H1 (cell line): ENCODE data around the gene YIPF5. TPM values are rescaled to one million over a fixed set of nuclear protein-coding genes. Genes with fewer than 3 reads are reported as not detected.

Experiments
- CTCF ChIA-PET: fragments of 300-600 bp; sonication (Branson Sonifier 250); formaldehyde crosslinking; loops from one replicate; lab custom pipeline; 2021; ENCODE audit not compliant: partially characterized antibody; lab: Charles Lee
- POLR2A ChIA-PET: fragments of 300-600 bp; sonication (Branson Sonifier 250); formaldehyde crosslinking; loops from one replicate; lab custom pipeline; 2021; ENCODE audit warnings: inconsistent platforms; ENCODE audit not compliant: partially characterized antibody; lab: Charles Lee
- DNase-seq, 2 experiments: peaks; one replicate each; pipeline versions ENCODE4 v3.0.0 to v3.0.0-alpha.2; 2010 to 2022; ENCODE audit warnings: low spot score in 2 of 2, low read depth in 1 of 2, mixed read lengths in 1 of 2
- FAIRE-seq: peaks from 2 replicates; lab custom pipeline; 2011; peaks lifted over from hg19 to GRCh38; lab: Jason Lieb, UNC
- H2AFZ ChIP-seq: 2 replicates; pipeline ENCODE4 v1.8.1; 2012; ENCODE audit warnings: low read length, inconsistent platforms
- H2AK5ac ChIP-seq: 2 replicates; pipeline ENCODE4 v1.6.1; 2013; ENCODE audit warnings: low read depth, low read length
- H2BK120ac ChIP-seq: replicated peaks from 2 replicates; pipeline ENCODE3; 2013; ENCODE audit warnings: low read depth, low read length, inconsistent platforms
- H2BK12ac ChIP-seq: 2 replicates; pipeline ENCODE4 v1.6.1; 2013; ENCODE audit warnings: low read depth, low read length
- H2BK15ac ChIP-seq: 2 replicates; pipeline ENCODE4 v1.6.1; 2013; ENCODE audit warnings: low read length
- H2BK20ac ChIP-seq: 2 replicates; pipeline ENCODE4 v1.6.1; 2013; ENCODE audit warnings: low read length
- H2BK5ac ChIP-seq: 2 replicates; pipeline ENCODE4 v1.6.1; 2013; ENCODE audit warnings: low read depth, low read length
- H3K14ac ChIP-seq: 2 replicates; pipeline ENCODE4 v1.6.1; 2013; ENCODE audit warnings: inconsistent platforms; ENCODE audit not compliant: insufficient read length
- H3K18ac ChIP-seq: 2 replicates; pipeline ENCODE4 v1.6.1; 2013; ENCODE audit warnings: low read length; ENCODE audit errors: extremely low read depth
- H3K23ac ChIP-seq: 2 replicates; pipeline ENCODE4 v1.6.1; 2013; ENCODE audit warnings: inconsistent platforms; ENCODE audit not compliant: insufficient read length
- H3K23me2 ChIP-seq: 2 replicates; pipeline ENCODE4 v1.6.1; 2013; ENCODE audit warnings: low read depth, low read length
- H3K27ac ChIP-seq: 2 replicates; pipeline ENCODE4 v1.6.1; 2011; ENCODE audit warnings: low read depth, low read length, inconsistent platforms
- H3K27me3 ChIP-seq, 4 experiments: replicated peaks in 1 of 4; 1 replicate in 1 of 4; 2 replicates in 3 of 4; pipeline versions ENCODE4 v1.6.1 to v1.8.1; 2011 to 2013; ENCODE audit warnings: low read length in 3 of 4, mild to moderate bottlenecking in 3 of 4, inconsistent platforms in 2 of 4, mixed read lengths in 2 of 4, moderate library complexity in 1 of 4; ENCODE audit not compliant: control insufficient read depth in 3 of 4, insufficient read depth in 3 of 4; ENCODE audit errors: extremely low read depth in 1 of 4
- H3K36me3 ChIP-seq, 4 experiments: 2 replicates each; pipeline versions ENCODE4 v1.6.1 to v1.8.1; 2011 to 2013; ENCODE audit warnings: mild to moderate bottlenecking in 4 of 4, low read length in 3 of 4, moderate library complexity in 2 of 4, control low read depth in 1 of 4, inconsistent platforms in 1 of 4; ENCODE audit not compliant: insufficient read depth in 4 of 4, control insufficient read depth in 2 of 4
- H3K4ac ChIP-seq: replicated peaks from 2 replicates; pipeline ENCODE3; 2013; ENCODE audit warnings: low read length, low read depth, mixed read lengths, inconsistent platforms; ENCODE audit not compliant: insufficient read length
- H3K4me1 ChIP-seq, 4 experiments: replicated peaks in 1 of 4; 1 replicate in 1 of 4; 2 replicates in 3 of 4; pipeline versions ENCODE4 v1.6.1 to v1.8.1; 2011 to 2013; ENCODE audit warnings: low read length in 3 of 4, inconsistent platforms in 2 of 4, mixed read lengths in 1 of 4; ENCODE audit not compliant: insufficient read depth in 4 of 4, control insufficient read depth in 3 of 4
- H3K4me2 ChIP-seq, 2 experiments: 2 replicates each; pipeline versions ENCODE4 v1.6.1 to v1.8.1; 2011 to 2013; ENCODE audit warnings: low read depth in 2 of 2, low read length in 2 of 2, control low read depth in 1 of 2, inconsistent platforms in 1 of 2, mild to moderate bottlenecking in 1 of 2; ENCODE audit not compliant: insufficient read depth in 1 of 2
- H3K4me3 ChIP-seq, 4 experiments: fragments of 200-600, 300-600 bp in 1 of 4; sonication (generic), shearing (Covaris generic), sonication (Bioruptor Twin) in 1 of 4; 2 replicates each; pipeline versions ENCODE4 v1.5.1 to v1.8.1; 2011 to 2016; ENCODE audit warnings: low read length in 4 of 4, low read depth in 3 of 4, control low read depth in 2 of 4, inconsistent platforms in 2 of 4, mild to moderate bottlenecking in 2 of 4, mixed read lengths in 1 of 4, moderate library complexity in 1 of 4; ENCODE audit not compliant: insufficient read depth in 2 of 4; ENCODE audit errors: extremely low read depth in 1 of 4
- H3K56ac ChIP-seq: replicated peaks from 2 replicates; pipeline ENCODE3; 2013; ENCODE audit warnings: low read depth, mild to moderate bottlenecking, mixed read lengths, low read length, inconsistent platforms; ENCODE audit not compliant: insufficient read length
- H3K79me1 ChIP-seq: 2 replicates; pipeline ENCODE4 v1.6.1; 2013; ENCODE audit warnings: low read depth, low read length, control low read depth
- H3K79me2 ChIP-seq, 2 experiments: 2 replicates each; pipeline versions ENCODE4 v1.6.1 to v1.8.1; 2012 to 2013; ENCODE audit warnings: low read length in 2 of 2, mild to moderate bottlenecking in 2 of 2, inconsistent platforms in 1 of 2; ENCODE audit not compliant: insufficient read depth in 2 of 2, control insufficient read depth in 1 of 2
- H3K9ac ChIP-seq, 4 experiments: replicated peaks in 1 of 4; 1 replicate in 1 of 4; 2 replicates in 3 of 4; pipeline versions ENCODE4 v1.6.1 to v1.8.1; 2011 to 2013; ENCODE audit warnings: low read depth in 3 of 4, low read length in 3 of 4, control low read depth in 2 of 4, mild to moderate bottlenecking in 2 of 4, moderate library complexity in 2 of 4, inconsistent platforms in 1 of 4; ENCODE audit errors: extremely low read depth in 1 of 4
- H3K9me3 ChIP-seq, 2 experiments: 2 replicates each; pipeline versions ENCODE4 v1.6.1 to v1.8.1; 2012 to 2013; ENCODE audit warnings: mild to moderate bottlenecking in 2 of 2, moderate library complexity in 2 of 2, control low read depth in 1 of 2, inconsistent platforms in 1 of 2, low read depth in 1 of 2, low read length in 1 of 2, mixed read lengths in 1 of 2; ENCODE audit not compliant: insufficient read depth in 2 of 2
- H4K20me1 ChIP-seq, 2 experiments: replicated peaks in 1 of 2; 2 replicates each; pipeline versions ENCODE3 to v1.8.1; 2011 to 2013; ENCODE audit warnings: inconsistent platforms in 2 of 2, low read length in 2 of 2, mild to moderate bottlenecking in 1 of 2; ENCODE audit not compliant: insufficient read depth in 2 of 2, control insufficient read depth in 1 of 2
- H4K5ac ChIP-seq: 2 replicates; pipeline ENCODE4 v1.6.1; 2013; ENCODE audit warnings: low read length, low read depth, mixed read lengths, inconsistent platforms; ENCODE audit not compliant: insufficient read length
- H4K8ac ChIP-seq: 2 replicates; pipeline ENCODE4 v1.8.0; 2013; ENCODE audit warnings: mild to moderate bottlenecking, moderate library complexity, low read length, inconsistent platforms; ENCODE audit not compliant: insufficient read depth; ENCODE audit errors: extremely low read depth
- H4K91ac ChIP-seq: replicated peaks from 2 replicates; pipeline ENCODE3; 2013; ENCODE audit warnings: low read length, mixed read lengths, inconsistent platforms; ENCODE audit not compliant: insufficient read length
- CEBPB ChIP-seq: IDR thresholded peaks from 2 replicates; pipeline ENCODE4 v1.6.1; 2012; ENCODE audit warnings: low read depth, low read length
- KDM4A ChIP-seq: IDR thresholded peaks from one replicate; pipeline ENCODE4 v1.7.1; 2012; ENCODE audit warnings: low read depth, mild to moderate bottlenecking, moderate library complexity, low read length, inconsistent platforms; ENCODE audit not compliant: severe bottlenecking
- RAD21 ChIP-seq, 2 experiments: IDR thresholded peaks in 1 of 2; conservative IDR thresholded peaks in 1 of 2; 2 replicates each; pipeline ENCODE4 v1.6.1; 2011; ENCODE audit warnings: low read depth in 2 of 2, low read length in 2 of 2, improper control_type of control experiment in 1 of 2, inconsistent platforms in 1 of 2, mild to moderate bottlenecking in 1 of 2, moderate library complexity in 1 of 2
- SRF ChIP-seq: IDR thresholded peaks from 2 replicates; pipeline ENCODE4 v1.6.1; 2011; ENCODE audit warnings: mild to moderate bottlenecking, low read depth, low read length, moderate library complexity
- WGBS, 2 experiments: shearing (Covaris generic) in 1 of 2; methylation state at CpG; one replicate each; pipeline versions ENCODE4 v1.1.6 to v1.1.7; 2013 to 2015; ENCODE audit warnings: low lambda C conversion rate in 2 of 2, mixed read lengths in 2 of 2, inconsistent platforms in 1 of 2, low coverage in 1 of 2, missing lambda C conversion rate in 1 of 2; ENCODE audit not compliant: insufficient replicate concordance in 2 of 2, insufficient coverage in 1 of 2, insufficient read length in 1 of 2; ENCODE audit errors: extremely low coverage in 1 of 2, missing lambda C conversion rate in 1 of 2; 5-methylcytosine and 5-hydroxymethylcytosine counted together
- polyA plus RNA-seq, 7 experiments: library from polyadenylated mRNA; depleted of rRNA in 3 of 7; stranded (reverse) in 5 of 7; unstranded in 2 of 7; fragments of >200 nt in 5 of 7; fragments of 200-250 nt in 2 of 7; gene quantifications; 1 replicate in 5 of 7; 2 replicates in 1 of 7; 4 replicates in 1 of 7; pipeline versions ENCODE4 v1.2.1 to v1.2.3, GENCODE V29; 2011 to 2013; ENCODE audit warnings: missing spikeins in 2 of 7, mixed read lengths in 2 of 7
- total RNA-seq: library from RNA; stranded (reverse); fragmentation: NEBNext Ultra II Directional; extraction: Animal tissue kit (Norgen Biotek cat#: 25700); gene quantifications from 2 replicates; pipeline ENCODE4 v1.2.1, GENCODE V29; 2021

YIPF5 gene
- total and polyA plus RNA-seq, 2 of the 8 experiments (the other 6 are each of a cell fraction or from before 2014, with no cell fraction given), result 27.6 to 33.6 TPM

DNA sequence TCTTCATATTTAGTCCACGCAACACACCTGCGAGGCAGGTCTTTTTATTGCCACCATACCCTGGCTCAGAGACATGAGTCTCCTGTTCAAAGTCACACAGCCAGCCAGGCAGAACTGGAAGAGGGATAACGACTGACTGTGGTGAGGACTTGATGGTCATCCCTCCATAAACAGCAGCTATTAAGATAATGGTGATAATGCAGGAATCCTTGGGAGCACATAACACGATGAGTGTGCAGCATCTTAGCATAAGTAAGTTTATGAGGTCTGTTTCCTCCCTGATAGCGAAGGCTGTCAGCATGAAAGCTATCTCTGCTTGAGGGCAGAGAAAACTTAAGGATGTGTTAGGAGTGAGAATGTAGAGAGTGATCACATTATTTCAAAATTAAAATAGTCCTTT lies 31.1 kb upstream of the YIPF5 start:
- H3K9ac ChIP-seq, result no peak overlapping the region
- H3K18ac ChIP-seq, result no peak overlapping the region
- H3K79me2 ChIP-seq, result no peaks in the 10 kb centered on the region
- H3K23ac ChIP-seq, result no peak overlapping the region
- FAIRE-seq (no peak), DNase-seq (no peak)
- peaks cover 0 to 10% (median 4%) of the 10 kb centered on the region in 4 experiments; a peak in 3 of 7 replicates for H3K27me3 ChIP-seq
- H2BK120ac ChIP-seq, result no peak overlapping the region
- no peak overlapping the region for H2AK5ac ChIP-seq
- H3K23me2 ChIP-seq, result 0 out of 2 replicates have a peak, but pooled peaks cover 4% of the 10 kb centered on the region
- H3K36me3 ChIP-seq, result no peaks in the 10 kb centered on the region
- peaks cover 0 to 3% (median 0%) of the 10 kb centered on the region in 4 experiments; a peak in 2 of 7 replicates for H3K4me1 ChIP-seq
- H3K14ac ChIP-seq, result no peak overlapping the region
- CTCF ChIA-PET, result interaction anchor here (1.3 kb wide), 1 partner anchor 11 kb away, joined by 5 read pairs; no protein-coding TSS in a partner anchor
- no peaks in the 10 kb centered on the region for H3K9me3 ChIP-seq
- no peak overlapping the region for H4K91ac ChIP-seq
- H3K4me2 ChIP-seq, result no peak overlapping the region
- WGBS, 2 experiments, result 94% methylated on average over 5 of the region's 5 CpGs; no CpG with 5 or more reads in 1 of the 2 experiments
- no peak overlapping the region for H2AFZ ChIP-seq
- no peak overlapping the region for H2BK15ac ChIP-seq
- H3K79me1 ChIP-seq, result no peaks in the 10 kb centered on the region
- no peak for TF ChIP-seq RAD21 (IDR thresholded peaks at IDR 0.05 in 1 of 2, conservative IDR thresholded peaks at IDR 0.05 in 1 of 2; ENCODE audit: low read depth in 2 of 2, low read length in 2 of 2)
- no peak for TF ChIP-seq SRF
- no peak for TF ChIP-seq CEBPB
- no peak for TF ChIP-seq KDM4A
- H2BK5ac ChIP-seq, result no peak overlapping the region
- no peaks in the 10 kb centered on the region for H4K20me1 ChIP-seq
- H3K27ac ChIP-seq, result no peak overlapping the region
- H3K56ac ChIP-seq, result no peak overlapping the region
- H2BK12ac ChIP-seq, result no peak overlapping the region
- H4K8ac ChIP-seq, result no peak overlapping the region
- no peak overlapping the region for H2BK20ac ChIP-seq
- no peak overlapping the region for H3K4ac ChIP-seq
- H4K5ac ChIP-seq, result no peak overlapping the region
- POLR2A ChIA-PET, result no interaction called here
- H3K4me3 ChIP-seq, result no peak overlapping the region
